Bronchial epithelial cell (primary cell): ENCODE data around the gene CACNA1H. TPM values are rescaled to one million over a fixed set of nuclear protein-coding genes. Genes with fewer than 3 reads are reported as not detected.

Experiments used
- DNase-seq: peaks from one replicate; pipeline ENCODE4 v3.0.0-alpha.2; 2010; ENCODE audit warnings: low read depth
- FAIRE-seq: peaks from 2 replicates; lab custom pipeline; 2011; peaks lifted over from hg19 to GRCh38; lab: Jason Lieb, UNC
- H3K27me3 ChIP-seq: 2 replicates; pipeline ENCODE4 v1.5.1; 2011; ENCODE audit warnings: low read length; ENCODE audit not compliant: control insufficient read depth, insufficient read depth
- H3K36me3 ChIP-seq: 2 replicates; pipeline ENCODE4 v1.5.1; 2011; ENCODE audit warnings: low read length; ENCODE audit not compliant: control insufficient read depth, insufficient read depth
- H3K4me3 ChIP-seq: 2 replicates; pipeline ENCODE4 v1.5.1; 2011; ENCODE audit warnings: mild to moderate bottlenecking, low read depth, low read length, control low read depth
- CTCF ChIP-seq: IDR thresholded peaks from 2 replicates; pipeline ENCODE4 v1.5.1; 2011; ENCODE audit warnings: mild to moderate bottlenecking, moderate library complexity, low read length, control low read depth, inconsistent platforms; ENCODE audit not compliant: insufficient read depth, severe bottlenecking
- total RNA-seq: library from RNA; depleted of rRNA; stranded (reverse); fragments of >200 nt; gene quantifications from 2 replicates; pipeline ENCODE4 v1.2.1, GENCODE V29; 2014

The CACNA1H gene
- total RNA-seq, 1 donor from 2014 or later: not detected

GRCh38 chr16:1218930-1219611 lies 66.2 kb downstream of the CACNA1H start:
- FAIRE-seq (no peak), DNase-seq (no peak)
- TF ChIP-seq CTCF: no peak
- no peaks in the 10 kb centered on the region for H3K27me3 ChIP-seq
- H3K36me3 ChIP-seq: no peaks in the 10 kb centered on the region
- H3K4me3 ChIP-seq: no peak overlapping the region

GRCh38 chr16:1220098-1220728 lies 67.3 kb downstream of the CACNA1H start:
- FAIRE-seq: no peak
- no peaks in the 10 kb centered on the region for H3K27me3 ChIP-seq
- no peak for TF ChIP-seq CTCF
- H3K36me3 ChIP-seq: no peaks in the 10 kb centered on the region
- H3K4me3 ChIP-seq: no peak overlapping the region
- no peak for DNase-seq

GRCh38 chr16:1220841-1221627 lies 68.1 kb downstream of the CACNA1H start:
- FAIRE-seq (no peak), DNase-seq (no peak)
- H3K27me3 ChIP-seq: no peaks in the 10 kb centered on the region
- H3K4me3 ChIP-seq: no peak overlapping the region
- H3K36me3 ChIP-seq: no peaks in the 10 kb centered on the region
- TF ChIP-seq CTCF: no peak

- H3K36me3 ChIP-seq: no peaks in the 10 kb centered on the region
- FAIRE-seq (no peak), DNase-seq (no peak)
- no peak overlapping the region for H3K4me3 ChIP-seq
- no peaks in the 10 kb centered on the region for H3K27me3 ChIP-seq
- TF ChIP-seq CTCF: no peak
Measured at GRCh38 chr16:1221628-1222552, 69.0 kb downstream of the CACNA1H start.

GRCh38 chr16:1222553-1223354 lies 69.8 kb downstream of the CACNA1H start:
- Histone ChIP-seq H3K27me3 (no peaks in the 10 kb centered on the region), H3K4me3 (no peak overlapping the region), H3K36me3 (no peaks in the 10 kb centered on the region)
- no peak for TF ChIP-seq CTCF
- FAIRE-seq: no peak
- no peak for DNase-seq
